GM19463 (cell line): ENCODE results near the gene SUMF2.
"Not testable (repeated sequence)": the region's sequence is repeated elsewhere in the genome, so short reads cannot be mapped to it uniquely, and the experiment has no call there.

Source experiments
- ATAC-seq: cut with Tn5 transposase; IDR thresholded peaks from one replicate; pipeline ENCODE4 v1.9.1; 2021; ENCODE audit warnings: mild to moderate bottlenecking, moderate library complexity; ENCODE audit not compliant: unreplicated experiment

SUMF2 gene

DNA sequence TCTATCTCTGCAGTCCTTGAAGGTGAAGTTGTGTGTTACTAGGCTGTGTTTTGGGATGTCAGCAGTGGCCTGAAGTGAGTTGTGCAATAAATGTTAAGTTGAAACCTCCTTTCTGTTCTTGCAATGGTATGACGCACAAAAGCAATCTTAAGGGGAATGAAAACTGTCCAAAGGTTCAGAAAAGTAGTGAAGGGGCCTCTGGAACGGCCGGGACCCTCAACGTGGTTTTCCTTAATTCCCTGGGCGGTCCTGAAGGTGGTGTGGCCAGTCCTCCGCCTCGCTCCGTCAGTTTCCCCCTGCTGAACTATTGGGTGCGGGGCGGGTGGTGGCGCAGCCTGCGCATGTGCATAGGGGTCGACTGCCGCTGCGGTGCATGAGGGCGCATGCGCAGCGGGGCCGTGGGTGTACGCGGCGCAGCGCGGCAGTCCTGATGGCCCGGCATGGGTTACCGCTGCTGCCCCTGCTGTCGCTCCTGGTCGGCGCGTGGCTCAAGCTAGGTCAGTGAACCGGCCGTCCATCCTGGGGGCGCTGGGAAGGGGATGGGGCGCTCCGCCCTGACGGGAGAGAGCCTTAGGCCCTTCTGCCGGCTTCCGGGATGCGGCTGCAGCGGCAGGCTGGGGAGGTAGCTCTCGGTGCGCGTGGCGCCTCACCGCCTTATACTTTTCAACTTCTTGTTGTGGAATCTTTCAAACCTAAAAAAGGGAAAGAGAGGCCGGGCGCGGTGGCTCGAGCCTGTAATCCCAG, at the start of gene SUMF2:
Gene SUMF2 (plus strand): TSS at position 405 of the 744 bp plus-strand sequence. CDS start 26 bp downstream, at position 431.
- peak; percentile 92 for ATAC-seq

DNA sequence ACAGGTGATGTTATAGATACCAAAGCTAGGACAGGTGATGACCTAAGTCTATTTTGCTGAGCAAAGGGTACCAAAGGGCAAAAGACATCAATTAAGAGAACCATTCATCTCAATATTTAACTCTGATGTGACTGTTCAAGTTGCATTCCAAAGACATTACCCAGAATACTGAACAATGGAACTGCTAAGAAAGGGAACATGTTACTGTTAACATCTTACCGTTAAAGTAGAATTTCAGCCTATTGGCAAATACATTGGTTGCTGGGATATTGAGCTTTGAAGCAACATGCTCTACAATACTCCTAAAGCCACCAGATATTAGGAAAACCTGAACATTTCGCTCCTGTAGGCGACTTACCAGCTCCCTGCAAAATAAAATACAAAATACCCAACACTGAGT, 47.1 kb upstream of the SUMF2 start:
- ATAC-seq = not testable (repeated sequence)

DNA sequence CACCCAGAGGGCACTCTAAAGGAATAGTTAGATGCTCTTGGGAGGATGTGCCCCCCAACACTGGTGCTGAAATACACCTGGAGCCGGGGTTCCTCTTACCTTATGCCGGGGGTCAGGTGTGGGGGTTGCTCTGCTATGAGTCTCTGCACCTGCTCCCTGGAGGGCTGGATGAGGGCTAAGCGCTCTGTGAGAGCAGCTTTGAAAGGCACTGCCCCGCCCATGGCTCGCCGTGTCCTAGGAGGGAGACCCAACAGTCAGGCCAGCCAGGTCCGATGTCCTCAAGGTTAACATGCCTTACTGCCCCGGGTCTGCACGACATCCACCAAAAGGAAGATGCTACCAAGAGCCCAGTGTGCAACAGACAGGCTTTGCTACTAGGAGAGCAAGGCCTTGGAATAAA, 44.6 kb upstream of the SUMF2 start:
- ATAC-seq = no peak

DNA sequence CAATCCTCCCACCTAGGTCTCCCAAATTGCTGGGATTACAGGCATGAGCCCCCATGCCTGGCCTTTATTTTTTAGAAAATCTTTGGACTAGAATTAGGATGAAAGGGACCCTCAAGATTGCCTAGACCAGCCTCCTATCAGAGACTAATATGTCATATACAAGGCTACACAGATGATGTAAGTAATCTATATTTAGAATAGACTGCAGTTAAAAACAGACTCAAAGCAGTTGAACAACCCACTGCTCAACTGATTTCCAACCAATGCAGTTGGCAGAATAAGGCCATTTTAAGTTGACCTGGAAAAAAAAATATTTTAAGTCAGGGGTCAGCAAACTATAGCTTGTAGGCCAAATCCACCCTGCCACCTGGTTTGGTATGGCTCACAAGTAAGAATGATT, 40.6 kb upstream of the SUMF2 start:
- ATAC-seq = no peak

DNA sequence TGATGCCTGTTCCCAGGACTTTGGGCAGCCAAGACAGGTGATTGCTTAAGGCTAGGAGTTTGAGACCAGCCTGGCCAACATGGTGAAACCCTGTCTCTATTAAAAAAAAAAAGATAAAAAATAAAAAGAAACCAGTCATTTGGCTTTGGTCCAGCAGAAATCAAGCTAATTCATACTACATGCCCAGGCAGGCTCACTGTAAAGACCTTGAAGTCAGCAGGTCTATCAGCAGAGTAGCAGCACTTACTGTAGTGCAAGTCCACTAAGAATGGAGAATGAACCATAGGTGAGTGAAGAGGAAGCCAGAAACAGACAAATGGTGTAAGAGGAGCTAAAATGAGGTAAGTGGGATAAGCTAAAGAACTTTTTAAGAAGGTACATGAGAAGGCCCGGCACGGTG, 37.5 kb upstream of the SUMF2 start:
- no peak for ATAC-seq

DNA sequence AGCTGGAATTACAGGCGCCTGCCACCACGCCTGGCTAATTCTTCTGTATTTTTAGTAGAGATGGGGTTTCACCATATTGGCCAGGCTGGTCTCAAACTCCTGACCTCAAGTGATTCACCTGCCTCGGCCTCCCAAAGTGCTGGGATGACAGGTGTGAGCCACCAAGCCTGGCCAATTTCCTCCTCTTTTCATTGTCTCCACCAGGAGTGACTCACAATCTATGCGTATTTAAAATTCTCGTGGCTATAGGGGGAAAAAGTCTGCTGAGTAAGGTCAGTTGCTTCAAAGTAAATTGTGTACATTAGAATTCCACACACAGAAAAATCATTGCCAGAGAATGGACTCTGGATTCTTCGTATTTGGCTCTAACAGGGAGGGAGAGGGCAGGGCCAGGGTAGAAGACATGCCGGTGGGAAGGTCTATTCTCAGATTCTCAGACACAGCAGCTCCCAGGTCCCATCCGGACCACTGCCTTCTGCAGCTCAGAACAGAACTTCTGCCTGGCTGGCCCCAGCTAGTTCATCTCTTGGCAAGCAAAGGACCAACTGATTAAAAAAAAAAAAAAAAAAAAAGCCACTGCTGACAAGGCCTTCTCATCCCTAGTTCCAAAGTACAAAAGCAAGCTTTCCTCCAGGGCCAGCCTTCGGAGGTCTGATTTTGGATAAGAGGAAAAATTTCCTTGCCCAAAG, 35.0 kb upstream of the SUMF2 start:
- no peak for ATAC-seq

DNA sequence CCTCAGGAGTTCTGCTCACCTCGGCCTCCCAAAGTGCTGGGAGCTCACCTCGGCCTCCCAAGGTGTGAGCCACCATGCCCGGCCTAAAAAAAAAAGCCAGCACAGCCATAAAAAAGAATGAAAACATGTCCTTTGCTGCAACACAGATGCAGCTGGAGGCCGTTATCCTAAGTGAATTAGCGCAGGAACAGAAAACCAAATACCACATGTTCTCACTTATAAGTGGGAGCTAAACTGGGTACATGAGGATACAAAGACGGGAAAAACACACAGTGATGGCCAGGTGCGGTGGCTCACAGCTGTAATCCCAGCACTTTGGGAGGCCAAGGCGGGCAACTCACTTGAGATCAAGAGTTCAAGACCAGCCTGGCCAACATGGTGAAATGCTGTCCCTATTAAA, 33.7 kb upstream of the SUMF2 start:
- no peak for ATAC-seq

DNA sequence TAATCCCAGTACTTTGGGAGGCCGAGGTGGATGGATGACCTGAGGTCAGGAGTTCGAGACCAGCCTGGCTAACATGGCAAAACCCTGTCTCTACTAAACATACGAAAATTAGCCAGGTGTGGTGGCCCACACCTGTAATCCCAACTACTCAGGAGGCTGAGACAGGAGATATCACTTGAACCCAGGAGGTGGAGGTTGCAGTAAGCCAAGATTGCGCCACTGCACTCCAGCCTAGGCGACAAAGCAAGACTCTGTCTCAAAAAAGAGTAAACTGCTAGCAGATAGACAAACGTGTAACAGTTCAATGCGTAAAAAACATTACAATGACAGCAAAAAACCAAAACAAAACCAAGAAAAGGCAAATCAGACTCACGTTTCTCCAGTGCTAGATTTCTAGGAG, 32.5 kb upstream of the SUMF2 start:
- not testable (repeated sequence) for ATAC-seq

DNA sequence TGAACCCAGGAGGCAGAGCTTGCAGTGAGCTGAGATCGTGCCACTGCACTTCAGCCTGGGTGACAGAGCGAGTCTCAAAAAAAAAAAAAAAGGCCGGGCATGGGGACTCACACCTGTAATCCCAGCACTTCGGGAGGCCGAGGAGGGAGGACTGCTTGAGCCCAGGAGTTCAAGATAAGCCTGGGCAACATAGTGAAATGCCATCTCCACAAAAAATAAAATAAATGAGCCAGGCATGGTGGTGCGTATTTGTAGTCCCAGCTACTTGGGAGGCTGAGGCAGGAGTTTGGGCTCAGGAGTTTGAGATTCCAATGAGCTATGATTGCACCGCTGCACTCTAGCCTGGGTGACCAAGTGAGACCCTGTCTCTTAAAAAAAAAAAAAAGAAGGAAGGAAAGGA, 31.5 kb upstream of the SUMF2 start:
- not testable (repeated sequence) for ATAC-seq

DNA sequence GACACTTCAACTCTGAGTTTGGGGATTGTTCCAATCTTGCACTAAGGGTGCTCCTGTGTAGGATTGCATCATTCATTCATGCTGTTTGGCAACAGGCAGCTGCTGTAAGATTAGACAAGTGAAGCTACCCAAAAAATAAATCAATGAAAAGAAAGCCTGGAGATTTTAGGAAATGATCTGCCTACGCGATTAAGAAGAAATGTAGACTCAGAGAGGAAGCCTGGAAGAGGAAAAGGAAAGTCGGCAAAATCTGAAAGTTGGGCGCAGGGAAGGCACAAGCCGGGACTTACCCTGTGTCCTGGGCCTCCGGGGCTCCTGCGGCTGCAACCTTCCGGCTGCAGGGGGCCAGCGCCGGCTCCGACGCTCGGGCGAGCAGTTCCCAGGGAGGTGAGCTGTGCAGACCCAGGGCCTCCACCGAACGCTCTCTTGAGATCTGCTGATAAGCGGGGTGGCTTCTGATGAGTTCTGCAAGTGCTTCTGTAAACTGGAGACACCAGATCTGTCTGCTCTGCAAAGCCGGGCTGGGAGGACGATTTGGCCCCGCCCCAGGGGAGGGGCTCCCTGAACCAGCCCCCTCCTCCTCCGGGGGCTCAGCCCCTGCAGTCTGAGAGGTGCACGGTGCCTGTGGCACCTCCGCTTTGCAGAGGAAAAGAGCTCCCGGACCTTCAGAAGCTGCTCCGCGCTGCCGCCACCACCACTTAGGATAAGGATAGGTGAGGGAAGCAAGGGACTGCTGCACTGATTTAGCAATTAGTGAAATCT, 30.2 kb upstream of the SUMF2 start:
- peak; percentile 99 for ATAC-seq

DNA sequence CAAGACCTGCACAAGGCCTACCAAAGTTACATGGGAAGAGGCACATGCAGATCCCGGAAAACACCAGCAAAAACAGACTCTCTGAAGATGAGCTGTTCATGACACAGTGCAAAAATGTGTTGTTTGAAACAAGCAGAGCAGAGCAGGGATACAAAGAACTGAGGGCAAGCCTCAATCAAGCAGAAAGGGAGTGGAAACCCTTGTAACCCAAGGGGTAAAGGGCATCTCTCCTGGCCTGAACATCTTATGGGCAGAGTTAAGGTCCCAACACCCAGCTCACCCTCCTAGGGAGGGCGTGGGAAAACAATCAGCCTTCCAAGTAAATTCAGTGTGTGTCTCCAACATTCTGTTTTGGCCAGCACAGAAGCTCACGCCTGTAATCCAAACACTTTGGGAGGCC, 23.4 kb upstream of the SUMF2 start:
- no peak for ATAC-seq

DNA sequence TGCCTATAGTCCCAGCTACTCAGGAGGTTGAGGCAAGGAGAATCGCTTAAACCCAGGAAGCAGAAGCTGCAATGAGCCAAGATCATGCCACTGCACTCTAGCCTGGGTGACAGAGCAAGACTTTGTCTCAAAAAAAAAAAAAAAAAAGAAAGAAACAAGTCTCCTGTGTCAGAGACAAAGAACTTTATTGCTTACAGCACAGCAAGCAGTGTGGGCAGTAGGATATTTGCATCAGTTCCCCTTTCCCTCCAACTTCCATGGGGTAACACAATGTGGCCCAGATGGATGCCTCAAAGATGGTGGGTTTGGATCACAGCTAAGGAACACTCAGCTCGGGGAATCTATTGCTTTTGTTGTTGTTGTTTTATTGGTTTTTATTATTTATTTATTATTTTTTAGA, 18.3 kb upstream of the SUMF2 start:
- ATAC-seq = not testable (repeated sequence)

DNA sequence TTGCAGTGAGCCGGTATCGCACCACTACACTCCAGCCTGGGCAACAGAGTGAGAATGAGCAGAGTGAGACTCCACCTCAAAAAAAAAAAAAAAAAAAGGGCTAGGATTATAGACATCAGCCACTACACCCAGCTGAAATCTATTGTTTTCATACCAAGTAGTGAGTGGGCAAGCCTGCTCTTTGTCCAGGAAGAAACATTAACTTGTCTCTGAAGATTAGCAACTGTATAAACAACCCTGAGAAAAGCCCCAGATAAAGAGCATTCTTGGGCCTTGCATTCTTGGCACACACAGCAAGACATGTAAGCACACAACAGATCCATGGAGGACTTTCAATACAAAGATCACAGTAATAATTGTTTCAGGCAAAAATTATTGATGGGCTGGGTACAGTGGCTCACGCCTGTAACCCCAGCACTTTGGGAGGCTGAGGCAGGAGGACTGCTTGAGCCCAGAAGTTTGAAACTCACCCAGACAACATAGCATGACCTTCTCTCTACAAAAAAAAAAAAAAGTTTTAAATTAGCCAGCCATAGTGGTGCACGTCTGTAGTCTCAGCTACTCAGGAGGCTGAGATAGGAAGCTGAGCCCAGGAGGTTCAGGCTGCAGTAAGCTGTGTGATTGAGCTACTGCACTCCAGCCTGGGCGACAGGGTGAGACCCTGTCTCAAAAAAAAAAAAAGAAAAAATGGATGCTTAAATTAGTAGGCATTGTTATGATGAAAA, 17.2 kb upstream of the SUMF2 start:
- no peak for ATAC-seq

DNA sequence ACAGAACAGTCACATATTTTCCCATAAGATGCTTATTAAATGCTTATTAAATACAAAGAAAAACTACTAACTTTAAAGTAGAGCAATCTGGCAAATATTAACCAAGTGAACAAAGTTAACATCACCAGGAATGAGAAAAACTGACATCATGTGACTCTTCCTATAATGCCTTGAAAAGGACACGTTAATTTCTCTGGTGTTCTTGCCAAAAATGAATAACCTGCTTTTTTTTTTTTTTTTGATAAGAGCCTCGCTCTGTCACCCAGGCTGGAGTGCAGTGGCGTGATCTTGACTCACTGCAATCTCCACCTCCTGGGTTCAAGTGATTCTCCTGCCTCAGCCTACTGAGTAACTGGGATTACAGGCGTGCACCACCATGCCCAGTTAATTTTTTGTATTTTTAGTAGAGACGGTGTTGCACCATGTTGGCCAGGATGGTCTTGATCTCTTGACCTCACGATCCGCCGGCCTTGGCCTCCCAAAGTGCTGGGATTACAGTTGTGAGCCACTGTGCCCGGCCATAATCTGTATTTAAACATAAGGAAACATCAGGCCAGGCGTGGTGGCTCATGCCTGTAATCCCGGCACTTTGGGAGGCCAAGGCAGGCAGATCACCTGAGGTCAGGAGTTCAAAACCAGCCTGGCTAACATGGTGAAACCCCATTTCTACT, 16.5 kb upstream of the SUMF2 start:
- ATAC-seq = not testable (repeated sequence)

DNA sequence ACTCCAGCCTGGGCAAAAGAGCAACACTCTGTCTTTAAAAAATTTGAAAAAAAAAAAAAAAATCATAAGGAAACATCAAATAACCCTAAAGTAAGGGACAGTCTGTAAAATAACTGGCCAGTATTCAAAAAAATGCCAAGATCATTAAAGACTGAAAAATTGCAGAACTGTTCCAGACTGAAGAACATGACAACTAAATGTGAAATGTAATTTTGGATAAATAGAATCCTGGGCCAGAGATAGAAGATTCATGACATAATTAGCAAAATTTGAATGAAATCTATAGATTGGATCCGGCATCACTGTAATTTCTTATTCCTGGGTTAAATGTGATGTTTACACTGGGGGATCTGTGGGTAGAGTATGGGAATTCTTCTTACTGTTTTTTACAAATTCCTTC, 15.8 kb upstream of the SUMF2 start:
- ATAC-seq = no peak

DNA sequence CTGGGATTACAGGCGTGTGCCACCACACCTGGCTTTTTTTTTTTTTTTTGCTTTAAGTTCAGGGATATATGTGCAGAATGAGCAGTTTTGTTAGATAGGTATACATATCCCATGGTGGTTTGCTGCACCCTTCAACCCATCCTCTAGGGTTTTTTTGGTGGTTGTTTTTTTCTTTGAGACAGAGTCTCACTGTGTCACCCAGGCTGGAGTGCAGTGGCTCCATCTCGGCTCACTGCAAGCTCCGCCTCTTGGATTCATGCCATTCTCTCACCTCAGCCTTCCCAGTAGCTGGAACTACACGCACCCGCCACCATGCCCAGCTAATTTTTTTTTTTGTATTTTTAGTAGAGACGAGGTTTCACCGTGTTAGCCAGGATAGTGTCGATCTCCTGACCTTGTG, 15.3 kb upstream of the SUMF2 start:
- ATAC-seq = not testable (repeated sequence)

DNA sequence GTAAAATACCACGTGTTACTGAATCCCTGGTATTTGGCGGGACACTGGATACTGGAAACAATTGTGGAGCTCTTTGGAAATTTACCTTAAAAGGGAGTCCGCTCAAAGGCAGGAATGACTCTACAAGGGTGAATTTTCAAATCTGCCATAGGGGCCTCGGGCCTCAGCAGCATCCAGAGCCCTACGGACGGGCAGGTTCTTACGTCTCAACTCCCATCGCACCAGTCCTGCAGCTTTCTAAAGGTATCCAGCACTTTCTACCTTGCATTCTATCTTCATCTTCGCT, 13.1 kb upstream of the SUMF2 start:
- ATAC-seq = no peak

DNA sequence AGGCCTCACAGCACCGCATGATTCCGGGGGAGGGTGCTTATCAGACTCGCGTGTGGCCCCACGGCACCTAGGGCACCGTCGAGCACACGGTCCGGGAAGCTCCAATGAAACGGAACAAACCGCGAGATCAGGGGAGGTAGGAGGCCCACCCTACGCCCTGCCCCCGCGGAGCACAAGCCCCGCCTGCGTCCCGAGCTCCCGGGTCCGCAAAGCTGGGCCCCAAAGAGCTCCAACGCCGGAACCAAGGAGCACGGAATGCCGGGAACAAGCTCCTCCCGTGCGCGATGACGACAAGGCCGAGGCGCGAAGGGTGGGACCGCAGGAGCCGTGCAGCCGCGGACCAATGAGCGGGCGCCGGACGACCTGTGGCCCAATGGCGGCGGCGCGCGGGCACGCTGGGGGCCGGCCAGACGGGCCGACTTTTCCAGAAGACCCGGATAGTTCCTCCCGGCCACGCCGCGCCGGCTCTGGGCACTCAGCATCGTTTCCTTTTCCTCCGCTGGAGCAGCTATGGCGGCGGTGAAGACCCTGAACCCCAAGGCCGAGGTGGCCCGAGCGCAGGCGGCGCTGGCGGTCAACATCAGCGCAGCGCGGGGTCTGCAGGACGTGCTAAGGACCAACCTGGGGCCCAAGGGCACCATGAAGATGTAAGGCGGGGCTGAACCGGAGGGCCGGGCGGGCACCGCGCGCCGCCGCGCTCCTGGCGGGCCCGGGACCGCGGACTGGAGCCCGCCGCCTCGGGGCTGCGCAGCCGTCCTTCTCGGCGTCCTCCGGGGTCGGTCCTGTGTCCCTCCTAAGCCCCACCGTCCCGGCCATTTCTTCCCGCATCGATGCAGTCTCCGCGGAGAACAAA, 12.5 kb upstream of the SUMF2 start, which contains the start of the genes CCT6A and PSPH:
Gene CCT6A (plus strand): TSS at position 427 of the 853 bp plus-strand sequence. CDS start 84 bp downstream, at position 511.
Gene PSPH (minus strand): TSS at position 106 of the 853 bp plus-strand sequence. CDS start 30,232 bp downstream, outside the sequence.
- ATAC-seq = peak; percentile 92

DNA sequence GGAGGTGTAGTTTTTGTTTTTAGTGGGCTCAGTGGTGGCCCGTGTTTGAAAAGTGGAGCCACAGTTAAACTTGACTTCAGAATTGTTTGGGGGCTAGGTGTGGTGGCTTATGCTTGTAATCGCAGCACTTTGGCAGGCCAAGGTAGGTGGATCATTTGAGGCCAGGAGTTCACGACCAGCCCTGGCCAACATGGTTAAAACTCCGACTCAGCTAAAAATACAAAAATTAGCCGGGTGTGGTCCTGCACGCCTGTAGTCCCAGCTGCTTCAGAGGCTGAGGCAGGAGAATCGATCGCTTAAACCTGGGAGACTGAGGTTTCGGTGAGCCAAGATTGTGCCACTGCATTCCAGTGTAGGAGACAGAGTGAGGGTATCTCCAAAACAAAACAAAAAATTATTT, 10.7 kb upstream of the SUMF2 start:
- no peak for ATAC-seq

DNA sequence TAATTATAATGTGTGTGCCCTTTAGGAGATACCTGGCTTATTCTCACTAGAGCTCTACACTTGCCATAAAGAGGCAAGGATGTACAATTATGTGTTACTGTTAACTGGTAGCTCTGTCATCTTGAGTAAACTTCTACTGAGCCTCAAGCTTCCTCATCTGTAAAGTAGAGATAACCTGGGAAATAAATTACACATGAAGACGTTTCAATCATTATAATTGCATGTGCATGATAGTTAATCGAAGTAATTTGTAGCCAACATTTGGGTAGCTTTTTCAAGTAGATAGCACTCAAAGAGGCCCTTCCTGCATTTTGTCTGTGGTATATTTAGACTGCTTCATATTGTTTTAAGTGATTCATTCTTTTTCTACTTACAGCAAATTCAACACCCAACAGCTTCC, 10.1 kb upstream of the SUMF2 start:
- ATAC-seq = no peak
